Subcutaneous adipose tissue (tissue), 4 donors: ENCODE measurements around the gene LY86. TPM values are rescaled to one million over a fixed set of nuclear protein-coding genes. Genes with fewer than 3 reads are reported as not detected.

Source experiments
- total RNA-seq, 4 donors: library from RNA; depleted of rRNA; stranded (reverse); fragments of >200 nt; gene quantifications; one replicate each; pipeline ENCODE4 v1.1.0, GENCODE V29; 2016
- TF ChIP-seq, protein P1 (sequence below): fragments of 450-650 bp; IDR thresholded peaks from one replicate; pipeline ENCODE4 v1.5.1; 2016; ENCODE audit warnings: low read depth, mild to moderate bottlenecking, control low read depth, antibody characterized with exemption, moderate library complexity

The LY86 gene
- total RNA-seq, 4 donors from 2014 or later, result 2.6 to 111 (median 4.9) TPM

DNA sequence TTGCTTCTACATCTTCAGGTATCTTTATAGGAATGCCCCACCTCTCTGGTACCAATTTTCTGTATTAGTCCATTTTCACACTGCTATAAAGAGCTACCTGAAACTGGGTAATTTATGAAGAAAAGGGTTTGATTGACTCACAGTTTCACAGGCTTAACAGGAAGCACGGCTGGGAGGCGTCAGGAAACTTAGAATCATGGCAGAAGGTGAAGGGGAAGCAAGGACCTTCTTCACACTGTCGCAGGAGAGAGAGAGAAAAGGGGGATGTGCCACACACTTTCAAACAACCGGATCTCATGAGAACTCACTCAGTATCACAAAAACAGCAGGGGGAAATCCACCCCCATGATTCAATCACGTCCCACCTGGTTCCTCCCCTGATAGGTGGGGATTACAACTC lies 24.4 kb upstream of the LY86 start:
- TF ChIP-seq, protein P1, sequence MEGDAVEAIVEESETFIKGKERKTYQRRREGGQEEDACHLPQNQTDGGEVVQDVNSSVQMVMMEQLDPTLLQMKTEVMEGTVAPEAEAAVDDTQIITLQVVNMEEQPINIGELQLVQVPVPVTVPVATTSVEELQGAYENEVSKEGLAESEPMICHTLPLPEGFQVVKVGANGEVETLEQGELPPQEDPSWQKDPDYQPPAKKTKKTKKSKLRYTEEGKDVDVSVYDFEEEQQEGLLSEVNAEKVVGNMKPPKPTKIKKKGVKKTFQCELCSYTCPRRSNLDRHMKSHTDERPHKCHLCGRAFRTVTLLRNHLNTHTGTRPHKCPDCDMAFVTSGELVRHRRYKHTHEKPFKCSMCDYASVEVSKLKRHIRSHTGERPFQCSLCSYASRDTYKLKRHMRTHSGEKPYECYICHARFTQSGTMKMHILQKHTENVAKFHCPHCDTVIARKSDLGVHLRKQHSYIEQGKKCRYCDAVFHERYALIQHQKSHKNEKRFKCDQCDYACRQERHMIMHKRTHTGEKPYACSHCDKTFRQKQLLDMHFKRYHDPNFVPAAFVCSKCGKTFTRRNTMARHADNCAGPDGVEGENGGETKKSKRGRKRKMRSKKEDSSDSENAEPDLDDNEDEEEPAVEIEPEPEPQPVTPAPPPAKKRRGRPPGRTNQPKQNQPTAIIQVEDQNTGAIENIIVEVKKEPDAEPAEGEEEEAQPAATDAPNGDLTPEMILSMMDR, result no peak

DNA sequence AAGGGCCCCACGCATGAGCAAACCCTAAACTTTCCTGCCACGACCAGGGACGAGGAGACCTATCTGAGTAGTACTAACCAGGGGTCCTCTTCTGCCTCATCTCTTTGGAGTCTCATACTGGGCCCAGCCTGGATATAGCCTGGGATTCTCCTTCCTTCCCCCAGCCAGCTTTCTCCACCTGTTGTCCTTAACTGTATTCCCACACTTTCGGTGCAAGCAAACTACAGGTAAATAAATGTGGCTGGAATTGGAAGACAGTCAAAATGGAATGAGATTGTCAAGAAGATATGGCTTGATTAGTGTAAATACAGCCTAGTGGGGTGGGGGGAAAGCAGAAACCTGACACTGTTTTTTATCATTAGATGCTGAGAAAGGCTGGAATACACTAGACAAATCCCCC lies 23.5 kb upstream of the LY86 start:
- TF ChIP-seq, protein P1, result no peak

DNA sequence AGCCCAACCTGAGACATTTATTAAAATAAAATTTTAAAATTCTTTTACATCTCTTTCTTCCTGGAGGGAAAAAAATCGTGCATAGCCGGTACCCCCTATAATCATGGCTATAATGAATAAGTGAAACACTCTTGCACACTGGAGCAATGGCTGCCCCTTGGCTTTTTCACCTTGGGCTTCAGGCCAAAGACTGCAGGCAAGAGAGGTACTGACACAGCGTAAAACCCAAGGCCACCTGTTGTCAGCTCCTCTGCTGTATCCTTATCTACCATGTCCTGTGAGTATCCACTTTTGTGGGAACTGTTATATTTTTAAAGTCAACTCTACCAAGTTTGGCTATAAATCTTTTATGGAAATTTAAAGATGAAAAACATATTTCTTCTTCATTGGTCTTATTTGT lies 23.0 kb upstream of the LY86 start:
- TF ChIP-seq, protein P1, result no peak

DNA sequence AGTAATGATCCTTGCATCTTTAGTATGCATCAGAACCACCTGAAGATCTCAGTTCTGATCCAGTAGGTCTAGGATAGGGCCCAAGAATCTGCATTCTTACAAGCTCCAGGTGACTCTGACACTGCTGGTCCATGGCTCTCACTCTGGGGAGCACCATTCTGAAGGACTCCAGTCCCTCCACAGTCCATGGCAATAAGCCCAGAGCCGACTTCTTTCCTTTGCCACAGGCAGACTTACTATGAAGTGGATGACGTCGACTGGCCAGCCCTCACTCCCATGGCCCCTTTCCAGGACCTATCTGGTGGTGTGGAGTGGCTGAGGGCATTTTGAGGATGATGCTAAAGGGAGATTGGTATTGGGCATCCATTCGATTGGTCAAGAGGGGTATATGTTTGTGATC lies 21.8 kb upstream of the LY86 start:
- TF ChIP-seq, protein P1, result no peak

DNA sequence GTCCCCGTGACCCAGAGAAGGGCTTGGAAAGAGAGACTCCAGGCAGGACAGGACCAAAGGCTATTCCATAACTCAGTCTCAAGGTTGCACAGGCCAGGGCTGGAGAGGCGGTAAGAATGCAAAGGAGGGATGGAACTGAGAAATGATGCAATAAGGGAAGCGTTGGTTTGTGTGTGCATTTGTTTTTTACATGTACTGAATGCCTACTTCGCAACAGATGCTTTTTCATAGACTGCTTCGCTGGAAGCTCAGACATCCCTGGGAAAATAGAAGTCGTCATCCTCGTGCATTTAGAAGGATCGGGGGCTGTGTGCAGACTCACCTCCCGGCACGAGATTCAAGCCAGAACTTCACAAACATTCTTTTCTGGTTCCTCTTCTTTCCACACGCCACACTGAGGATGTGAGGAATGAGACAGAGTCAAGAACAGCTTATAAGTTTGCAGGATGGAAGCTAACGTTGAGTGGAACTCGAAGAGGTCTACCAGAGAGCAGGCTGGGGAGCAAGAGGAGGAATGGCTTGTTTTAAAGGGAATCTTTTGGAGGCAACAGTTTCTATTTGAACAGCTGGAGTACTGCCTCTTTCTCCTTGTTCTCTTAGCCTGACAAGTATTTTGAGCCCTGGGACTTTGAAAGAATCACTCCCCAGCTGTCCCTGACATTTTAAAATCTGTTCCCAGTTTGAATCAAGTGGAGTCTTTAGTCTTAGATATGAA lies 19.3 kb upstream of the LY86 start:
- TF ChIP-seq, protein P1, result no peak

DNA sequence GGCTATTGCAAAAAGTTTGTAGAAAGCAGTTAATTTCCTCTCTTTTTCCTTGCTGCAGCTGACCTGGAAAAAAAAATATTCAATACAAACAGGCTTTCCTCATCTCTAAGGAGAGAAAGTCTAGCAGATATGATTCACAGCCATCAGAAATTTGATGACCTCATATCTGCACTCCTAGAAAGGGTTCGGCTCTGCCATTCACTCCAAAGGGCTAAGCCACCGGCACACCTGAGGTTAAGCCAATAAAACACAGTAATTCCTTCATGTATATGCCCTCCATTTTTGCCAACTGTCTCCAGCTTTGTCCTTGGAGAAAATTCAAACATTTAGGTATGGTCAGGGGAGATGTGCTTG lies 18.7 kb upstream of the LY86 start:
- TF ChIP-seq, protein P1, result no peak

DNA sequence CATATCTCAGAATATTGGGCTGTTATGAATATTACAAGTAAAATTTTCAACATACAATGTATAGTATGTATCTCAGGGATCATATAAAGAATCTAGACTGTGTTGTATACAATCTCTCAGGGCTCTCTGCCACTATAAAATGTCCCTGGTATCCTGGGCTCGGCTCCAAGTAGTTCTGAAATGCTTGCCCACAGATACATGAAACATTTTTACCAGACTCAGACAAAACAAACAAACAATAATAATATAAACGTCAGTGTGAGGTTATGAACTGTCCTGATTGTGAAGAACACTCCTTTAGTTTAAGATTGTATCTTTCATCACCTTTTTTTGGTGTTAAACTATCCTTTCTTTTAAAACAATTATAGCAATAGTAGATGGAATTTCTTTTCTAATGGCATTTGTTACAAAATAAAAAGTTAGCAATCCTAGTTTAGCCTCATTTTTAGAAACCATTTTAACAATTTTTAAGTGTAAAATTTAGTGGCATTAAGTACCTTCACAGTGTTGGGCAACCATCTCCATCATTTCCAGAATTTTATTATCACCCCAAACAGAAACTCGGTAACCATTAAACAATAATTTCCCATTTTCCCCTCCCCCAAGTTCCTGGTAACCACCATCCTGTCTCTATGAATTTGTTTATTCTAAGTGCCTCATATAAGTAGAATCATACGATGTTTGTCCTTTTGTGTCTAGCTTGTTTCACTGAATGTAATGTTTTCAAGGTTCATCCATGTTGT lies 17.4 kb upstream of the LY86 start:
- TF ChIP-seq, protein P1, result no peak
